Glutamatergic neuron (in vitro differentiated cells): Measurements from ENCODE around the gene RAD51B. TPM values are rescaled to one million over a fixed set of nuclear protein-coding genes. Genes with fewer than 3 reads are reported as not detected.

ENCODE experiments used
- DNase-seq: peaks from one replicate; pipeline ENCODE4 v3.0.0; 2022
- H3K27ac Mint-ChIP-seq: one replicate; pipeline ENCODE4 v1.8.0; 2020; ENCODE audit warnings: mild to moderate bottlenecking, mixed read lengths, inconsistent platforms; ENCODE audit not compliant: unreplicated experiment
- H3K27me3 Mint-ChIP-seq: one replicate; pipeline ENCODE4 v1.8.0; 2020; ENCODE audit warnings: mild to moderate bottlenecking, moderate library complexity, mixed read lengths, inconsistent platforms; ENCODE audit not compliant: unreplicated experiment
- H3K36me3 Mint-ChIP-seq: one replicate; pipeline ENCODE4 v1.8.0; 2020; ENCODE audit warnings: mild to moderate bottlenecking, mixed read lengths, inconsistent platforms; ENCODE audit not compliant: unreplicated experiment
- H3K4me1 Mint-ChIP-seq: one replicate; pipeline ENCODE4 v1.8.0; 2020; ENCODE audit warnings: mild to moderate bottlenecking, low read depth, mixed read lengths, inconsistent platforms; ENCODE audit not compliant: unreplicated experiment
- H3K4me3 Mint-ChIP-seq: one replicate; pipeline ENCODE4 v1.8.0; 2020; ENCODE audit warnings: mild to moderate bottlenecking, mixed read lengths, inconsistent platforms; ENCODE audit not compliant: unreplicated experiment
- H3K9me3 Mint-ChIP-seq: one replicate; pipeline ENCODE4 v1.8.0; 2020; ENCODE audit warnings: mild to moderate bottlenecking, moderate library complexity, mixed read lengths, inconsistent platforms; ENCODE audit not compliant: unreplicated experiment
- CTCF ChIP-seq: fragments of 200-600 bp; sonication (generic); IDR thresholded peaks from one replicate; pipeline ENCODE4 v1.5.0; 2021; ENCODE audit not compliant: partially characterized antibody, unreplicated experiment
- total RNA-seq: library from RNA; stranded (reverse); fragmentation: NEBNext Ultra II Directional; extraction: Animal tissue kit (Norgen Biotek cat#: 25700); gene quantifications from one replicate; pipeline ENCODE4 v1.2.1, GENCODE V29; 2021; ENCODE audit not compliant: unreplicated experiment

The RAD51B gene
- total RNA-seq, 1 donor from 2014 or later = 9.7 TPM

DNA sequence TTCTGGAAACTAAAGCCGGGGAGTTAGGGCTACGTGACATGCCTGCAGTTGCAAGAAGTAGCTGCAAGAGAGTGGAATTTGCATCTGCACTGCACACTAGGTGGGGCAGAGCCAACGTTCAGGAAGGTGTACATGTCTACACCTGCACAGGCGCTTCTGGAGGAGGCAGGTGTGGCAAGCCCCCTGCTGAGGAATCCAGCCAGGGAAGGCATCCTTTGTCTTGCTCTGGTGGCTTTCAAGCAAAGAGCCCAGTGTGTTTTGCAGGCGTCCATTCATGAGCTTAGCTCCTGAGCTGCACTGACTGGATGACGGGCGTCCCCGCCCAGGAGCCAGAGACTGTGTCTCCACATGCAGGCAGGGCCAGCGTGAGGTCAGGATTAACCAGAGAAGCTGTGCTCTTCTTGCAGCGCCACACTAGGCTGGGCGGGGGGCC is 856.9 kb downstream of the RAD51B start:
- H3K27ac Mint-ChIP-seq = no peak overlapping the region
- H3K9me3 Mint-ChIP-seq = peaks cover 6% of the 10 kb centered on the region
- no peak overlapping the region for H3K4me3 Mint-ChIP-seq
- H3K27me3 Mint-ChIP-seq = peaks cover 2% of the 10 kb centered on the region
- peaks cover 2% of the 10 kb centered on the region for H3K4me1 Mint-ChIP-seq
- TF ChIP-seq CTCF = no peak
- no peaks in the 10 kb centered on the region for H3K36me3 Mint-ChIP-seq
- DNase-seq = no peak

DNA sequence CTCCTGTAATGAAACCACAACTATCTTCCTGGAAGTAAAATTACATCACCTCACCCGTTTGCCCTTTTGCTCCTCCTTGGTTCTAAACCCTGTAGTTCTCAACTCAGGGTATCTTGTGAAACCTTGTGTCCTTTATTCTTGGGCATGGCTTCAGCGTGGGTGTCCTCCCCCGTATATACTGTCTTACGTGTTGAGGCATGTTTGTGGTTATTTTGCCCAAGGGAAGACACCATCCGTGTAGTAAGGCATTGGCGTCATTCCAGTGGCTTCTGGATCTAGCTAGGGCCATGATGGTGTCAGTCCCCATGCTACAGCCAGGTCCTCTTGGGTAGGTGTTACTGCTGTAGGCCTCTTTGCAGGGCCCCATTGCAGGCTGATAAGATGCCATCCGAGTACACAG is 857.9 kb downstream of the RAD51B start:
- H3K36me3 Mint-ChIP-seq = no peaks in the 10 kb centered on the region
- no peak overlapping the region for H3K4me3 Mint-ChIP-seq
- peaks cover 2% of the 10 kb centered on the region for H3K27me3 Mint-ChIP-seq
- peaks cover 6% of the 10 kb centered on the region for H3K9me3 Mint-ChIP-seq
- no peak for TF ChIP-seq CTCF
- no peak overlapping the region for H3K27ac Mint-ChIP-seq
- H3K4me1 Mint-ChIP-seq = peaks cover 6% of the 10 kb centered on the region
- no peak for DNase-seq

GRCh38 chr14:68677901-68678300 is 858.3 kb downstream of the RAD51B start:
- Mint-ChIP-seq H3K27ac (no peak overlapping the region), H3K36me3 (no peaks in the 10 kb centered on the region), H3K4me3 (no peak overlapping the region), H3K9me3 (peaks cover 6% of the 10 kb centered on the region), H3K27me3 (peaks cover 2% of the 10 kb centered on the region), H3K4me1 (peaks cover 4% of the 10 kb centered on the region)
- no peak for DNase-seq
- no peak for TF ChIP-seq CTCF

- Mint-ChIP-seq H3K4me1 (peaks cover 5% of the 10 kb centered on the region), H3K4me3 (no peak overlapping the region), H3K36me3 (no peaks in the 10 kb centered on the region), H3K27ac (no peak overlapping the region), H3K9me3 (peaks cover 6% of the 10 kb centered on the region), H3K27me3 (peaks cover 2% of the 10 kb centered on the region)
- DNase-seq = no peak
- TF ChIP-seq CTCF = no peak
These were observed 858.9 kb downstream of the RAD51B start for GRCh38 chr14:68678471-68678870.

DNA sequence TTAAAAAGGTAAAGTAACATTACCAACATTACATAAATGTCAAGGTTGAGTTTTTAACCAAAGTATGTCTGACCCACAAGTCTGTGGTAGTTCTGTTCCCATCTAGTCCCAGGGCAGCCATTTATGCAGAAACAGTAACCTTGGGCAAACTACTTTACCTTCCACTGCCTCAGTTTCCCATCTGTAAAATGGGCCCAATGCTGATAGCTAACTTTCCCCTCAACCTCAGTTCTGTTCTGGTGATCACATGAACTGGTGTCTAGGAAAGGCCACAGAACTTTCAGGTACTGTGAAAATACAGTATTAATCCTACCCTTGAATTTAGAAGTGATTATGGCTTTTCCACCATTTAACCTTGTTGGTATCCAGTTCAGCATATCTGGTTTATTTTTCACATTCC is 859.7 kb downstream of the RAD51B start:
- Mint-ChIP-seq H3K4me3 (no peak overlapping the region), H3K27me3 (peaks cover 2% of the 10 kb centered on the region), H3K27ac (no peak overlapping the region), H3K4me1 (peaks cover 5% of the 10 kb centered on the region), H3K9me3 (peaks cover 6% of the 10 kb centered on the region), H3K36me3 (no peaks in the 10 kb centered on the region)
- no peak for DNase-seq
- TF ChIP-seq CTCF = no peak
